Tibial nerve (tissue), 3 donors: ENCODE results near the gene CDC42EP2.

Experiments used
- POLR2A ChIP-seq, 2 donors: fragments of 450-650 bp; IDR thresholded peaks; one replicate each; pipeline ENCODE4 v1.6.1; 2017; ENCODE audit warnings: antibody characterized with exemption in 2 of 2, mild to moderate bottlenecking in 2 of 2, moderate library complexity in 2 of 2
- TF ChIP-seq, protein P1 (sequence below), 5 experiments: fragments of 200-600 bp in 3 of 5; fragments of 450-650 bp in 2 of 5; sonication (generic) in 3 of 5; IDR thresholded peaks; one replicate each; pipeline ENCODE4 v1.5.1; 2016 to 2019; ENCODE audit warnings: antibody characterized with exemption in 5 of 5, mild to moderate bottlenecking in 3 of 5, moderate library complexity in 2 of 5

DNA sequence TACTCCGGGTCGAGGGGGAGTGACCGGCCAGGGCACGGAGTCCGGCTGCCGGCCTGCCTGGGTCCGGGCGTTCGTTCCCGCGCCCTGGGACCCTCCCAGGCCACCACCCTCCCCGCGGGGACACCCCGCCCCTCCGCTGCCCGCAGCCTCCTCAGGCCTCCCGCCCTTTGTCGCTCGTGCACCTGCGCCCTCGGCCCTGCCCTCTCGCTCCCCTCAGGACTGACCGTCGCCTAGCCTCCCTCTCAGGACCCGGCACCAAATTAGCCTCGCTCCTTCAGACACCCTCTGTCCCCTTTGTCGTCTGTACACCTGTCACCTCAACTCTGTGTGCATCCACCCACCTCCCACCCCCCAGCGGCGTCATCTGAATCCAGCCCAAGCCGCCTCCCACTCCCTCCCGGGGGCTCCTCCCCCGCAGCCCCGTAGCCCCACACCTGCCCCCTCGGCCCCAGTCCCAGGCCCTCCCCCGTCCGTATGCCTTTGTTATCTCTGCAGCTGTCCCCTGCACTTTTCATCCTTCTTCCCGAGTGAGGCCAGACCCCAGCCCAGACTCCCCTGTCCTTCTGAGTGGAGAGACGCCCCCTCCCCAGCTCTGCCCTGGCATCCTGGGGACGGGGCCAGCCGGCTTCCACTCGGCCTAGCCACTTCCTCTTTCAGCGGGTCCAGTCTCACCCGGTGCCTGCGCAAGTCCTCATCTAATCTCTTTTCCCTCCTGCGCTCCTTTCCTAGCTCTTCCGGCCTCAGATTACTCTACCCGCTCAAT lies 40.5 kb downstream of the CDC42EP2 start:
- TF ChIP-seq, protein P1, sequence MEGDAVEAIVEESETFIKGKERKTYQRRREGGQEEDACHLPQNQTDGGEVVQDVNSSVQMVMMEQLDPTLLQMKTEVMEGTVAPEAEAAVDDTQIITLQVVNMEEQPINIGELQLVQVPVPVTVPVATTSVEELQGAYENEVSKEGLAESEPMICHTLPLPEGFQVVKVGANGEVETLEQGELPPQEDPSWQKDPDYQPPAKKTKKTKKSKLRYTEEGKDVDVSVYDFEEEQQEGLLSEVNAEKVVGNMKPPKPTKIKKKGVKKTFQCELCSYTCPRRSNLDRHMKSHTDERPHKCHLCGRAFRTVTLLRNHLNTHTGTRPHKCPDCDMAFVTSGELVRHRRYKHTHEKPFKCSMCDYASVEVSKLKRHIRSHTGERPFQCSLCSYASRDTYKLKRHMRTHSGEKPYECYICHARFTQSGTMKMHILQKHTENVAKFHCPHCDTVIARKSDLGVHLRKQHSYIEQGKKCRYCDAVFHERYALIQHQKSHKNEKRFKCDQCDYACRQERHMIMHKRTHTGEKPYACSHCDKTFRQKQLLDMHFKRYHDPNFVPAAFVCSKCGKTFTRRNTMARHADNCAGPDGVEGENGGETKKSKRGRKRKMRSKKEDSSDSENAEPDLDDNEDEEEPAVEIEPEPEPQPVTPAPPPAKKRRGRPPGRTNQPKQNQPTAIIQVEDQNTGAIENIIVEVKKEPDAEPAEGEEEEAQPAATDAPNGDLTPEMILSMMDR (IDR thresholded peaks at IDR 0.05) = no peak
- TF ChIP-seq POLR2A (IDR thresholded peaks at IDR 0.05) = no peak
